Brain microvascular endothelial cell (primary cell): ENCODE results near the gene ROCK2.
A peak's percentile ranks its signal among the peaks of the same experiment; 100 is the strongest.

Experiments used
- DNase-seq: peaks from one replicate; pipeline ENCODE4 v3.0.0-alpha.2; 2020
- H3K27ac ChIP-seq: fragments of 250-450 bp; sonication (Bioruptor Pico); 2 replicates; pipeline ENCODE4 v1.5.1; 2020; ENCODE audit warnings: mild to moderate bottlenecking, moderate library complexity
- H3K27me3 ChIP-seq: fragments of 250-450 bp; sonication (Bioruptor Pico); replicated peaks from 2 replicates; pipeline ENCODE4 v1.5.1; 2020; ENCODE audit warnings: mild to moderate bottlenecking
- H3K36me3 ChIP-seq: fragments of 250-450 bp; sonication (Bioruptor Pico); replicated peaks from 2 replicates; pipeline ENCODE4 v1.5.1; 2020; ENCODE audit warnings: mild to moderate bottlenecking
- H3K4me3 ChIP-seq: 2 replicates; pipeline ENCODE4 v1.5.1; 2011; ENCODE audit warnings: low read depth, mild to moderate bottlenecking, control low read depth, low read length, moderate library complexity
- in situ Hi-C: cut with HindIII; loops from 2 replicates; pipeline ENCODE4 v1.10.0; 2017; ENCODE audit warnings: low sequenced_read_pairs, low pct_ligation_motif_present
- TF ChIP-seq, protein P1 (sequence below): IDR thresholded peaks from 2 replicates; pipeline ENCODE4 v1.5.1; 2011; ENCODE audit warnings: low read depth, mild to moderate bottlenecking, moderate library complexity, low read length, control low read depth, inconsistent platforms; ENCODE audit errors: missing control alignments

The ROCK2 gene

DNA sequence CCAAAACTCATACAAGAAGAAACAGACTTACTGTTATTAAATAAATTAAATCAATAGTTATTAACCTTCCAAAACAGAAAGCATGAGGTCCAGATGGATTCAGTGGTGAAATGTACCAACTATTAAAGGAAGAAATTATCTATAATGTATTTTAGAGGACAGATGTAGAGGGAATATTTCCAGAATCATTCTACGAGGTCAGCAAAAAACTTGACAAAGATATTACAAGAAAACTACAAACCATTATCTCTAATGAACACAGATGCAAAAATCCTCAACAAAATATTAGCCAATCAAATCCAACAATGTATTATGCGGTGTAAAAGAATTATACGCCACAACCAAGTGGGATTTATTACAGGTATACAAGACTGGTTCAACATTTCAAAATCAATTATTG, 63.7 kb downstream of the ROCK2 start:
- no peak for DNase-seq
- Histone ChIP-seq H3K36me3 (peaks cover 9% of the 10 kb centered on the region), H3K27ac (no peak overlapping the region), H3K27me3 (no peaks in the 10 kb centered on the region), H3K4me3 (no peak overlapping the region)
- TF ChIP-seq, protein P1, sequence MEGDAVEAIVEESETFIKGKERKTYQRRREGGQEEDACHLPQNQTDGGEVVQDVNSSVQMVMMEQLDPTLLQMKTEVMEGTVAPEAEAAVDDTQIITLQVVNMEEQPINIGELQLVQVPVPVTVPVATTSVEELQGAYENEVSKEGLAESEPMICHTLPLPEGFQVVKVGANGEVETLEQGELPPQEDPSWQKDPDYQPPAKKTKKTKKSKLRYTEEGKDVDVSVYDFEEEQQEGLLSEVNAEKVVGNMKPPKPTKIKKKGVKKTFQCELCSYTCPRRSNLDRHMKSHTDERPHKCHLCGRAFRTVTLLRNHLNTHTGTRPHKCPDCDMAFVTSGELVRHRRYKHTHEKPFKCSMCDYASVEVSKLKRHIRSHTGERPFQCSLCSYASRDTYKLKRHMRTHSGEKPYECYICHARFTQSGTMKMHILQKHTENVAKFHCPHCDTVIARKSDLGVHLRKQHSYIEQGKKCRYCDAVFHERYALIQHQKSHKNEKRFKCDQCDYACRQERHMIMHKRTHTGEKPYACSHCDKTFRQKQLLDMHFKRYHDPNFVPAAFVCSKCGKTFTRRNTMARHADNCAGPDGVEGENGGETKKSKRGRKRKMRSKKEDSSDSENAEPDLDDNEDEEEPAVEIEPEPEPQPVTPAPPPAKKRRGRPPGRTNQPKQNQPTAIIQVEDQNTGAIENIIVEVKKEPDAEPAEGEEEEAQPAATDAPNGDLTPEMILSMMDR: no peak
- in situ Hi-C loops: no loop called here

DNA sequence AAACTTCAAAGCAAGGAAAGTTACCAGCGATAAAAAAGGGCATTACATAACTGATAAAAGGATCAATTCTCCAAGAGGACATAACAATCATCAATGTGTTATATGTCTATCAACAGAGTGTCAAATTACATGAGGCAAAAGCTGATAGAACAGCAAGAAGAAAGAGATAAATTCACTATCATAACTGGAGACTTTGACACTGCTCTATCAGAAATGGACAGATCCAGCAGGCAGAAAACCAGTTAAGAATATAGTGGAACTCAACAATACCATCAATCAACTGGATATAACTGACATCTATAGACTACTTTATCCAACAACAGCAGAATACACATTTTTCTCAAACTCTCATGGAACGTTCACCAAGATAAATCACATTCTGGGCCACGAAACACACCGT, 65.0 kb downstream of the ROCK2 start:
- DNase-seq: no peak
- Histone ChIP-seq H3K27me3 (no peaks in the 10 kb centered on the region), H3K36me3 (no peaks in the 10 kb centered on the region), H3K27ac (no peak overlapping the region), H3K4me3 (no peak overlapping the region)
- TF ChIP-seq, protein P1: no peak
- in situ Hi-C loops: no loop called here

DNA sequence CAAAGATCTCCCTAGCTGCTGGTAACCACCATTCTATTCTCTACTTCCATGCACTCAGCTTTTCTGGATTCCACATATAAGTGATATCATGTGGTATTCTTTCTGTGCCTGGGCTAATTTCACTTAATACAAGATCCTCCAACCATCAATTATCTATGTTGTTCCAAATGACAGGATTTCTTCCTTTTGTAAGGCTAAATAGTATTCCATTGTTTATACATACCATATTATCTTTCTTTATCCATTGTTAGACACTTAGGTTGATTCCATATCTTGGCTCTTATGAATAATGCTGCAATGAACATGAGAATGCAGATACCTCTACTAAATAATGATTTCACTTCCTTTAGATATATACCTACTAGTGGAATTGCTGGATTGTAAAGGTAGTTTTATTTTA, 66.2 kb downstream of the ROCK2 start:
- in situ Hi-C loops: no loop called here
- TF ChIP-seq, protein P1: no peak
- H3K4me3 ChIP-seq: no peak overlapping the region
- H3K27me3 ChIP-seq: no peaks in the 10 kb centered on the region
- DNase-seq: no peak
- no peak overlapping the region for H3K27ac ChIP-seq
- no peaks in the 10 kb centered on the region for H3K36me3 ChIP-seq

DNA sequence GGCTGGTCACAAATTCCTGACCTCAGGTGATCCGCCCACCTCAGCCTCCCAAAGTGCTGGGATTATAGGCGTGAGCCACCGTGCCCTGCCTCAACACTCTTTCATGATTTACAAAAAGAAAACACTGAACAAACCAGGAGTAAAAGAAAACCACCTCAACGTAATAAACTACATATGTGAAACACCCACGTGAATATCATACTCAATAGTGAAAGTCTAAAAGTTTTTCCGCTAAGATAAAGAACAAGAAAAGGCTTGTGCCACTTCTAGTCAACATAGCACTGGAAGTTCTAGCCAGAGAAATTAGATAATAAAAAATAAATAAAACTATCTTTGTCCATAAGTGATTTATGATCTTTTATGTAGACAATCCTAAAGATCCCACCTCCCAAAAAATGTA, 68.5 kb downstream of the ROCK2 start:
- H3K4me3 ChIP-seq: no peak overlapping the region
- no peak for DNase-seq
- H3K36me3 ChIP-seq: no peaks in the 10 kb centered on the region
- H3K27ac ChIP-seq: no peak overlapping the region
- no peaks in the 10 kb centered on the region for H3K27me3 ChIP-seq
- TF ChIP-seq, protein P1: no peak
- in situ Hi-C loops: no loop called here

DNA sequence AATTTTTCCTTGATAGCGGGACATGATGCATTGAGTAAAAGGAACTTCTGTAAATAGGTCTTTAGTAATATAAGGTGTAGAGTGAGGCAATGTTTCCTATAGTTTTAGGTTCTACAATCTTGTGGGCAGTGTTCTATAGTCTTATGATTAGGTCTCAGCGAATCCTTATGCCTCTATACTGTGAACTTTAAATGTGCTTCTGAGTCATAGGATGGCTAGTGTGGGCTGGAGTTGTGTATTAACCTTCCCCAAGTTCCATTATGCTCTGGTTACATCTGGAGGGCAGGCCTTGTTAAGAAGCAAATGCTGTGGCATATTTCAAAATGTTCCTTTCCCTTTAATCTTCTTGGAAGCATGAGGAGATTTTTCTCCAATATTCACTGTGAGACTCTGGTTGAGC, 73.5 kb downstream of the ROCK2 start:
- TF ChIP-seq, protein P1: no peak
- Histone ChIP-seq H3K27me3 (no peaks in the 10 kb centered on the region), H3K27ac (no peak overlapping the region), H3K4me3 (no peak overlapping the region), H3K36me3 (no peaks in the 10 kb centered on the region)
- peak; percentile 45 for DNase-seq
- in situ Hi-C loops: no loop called here

DNA sequence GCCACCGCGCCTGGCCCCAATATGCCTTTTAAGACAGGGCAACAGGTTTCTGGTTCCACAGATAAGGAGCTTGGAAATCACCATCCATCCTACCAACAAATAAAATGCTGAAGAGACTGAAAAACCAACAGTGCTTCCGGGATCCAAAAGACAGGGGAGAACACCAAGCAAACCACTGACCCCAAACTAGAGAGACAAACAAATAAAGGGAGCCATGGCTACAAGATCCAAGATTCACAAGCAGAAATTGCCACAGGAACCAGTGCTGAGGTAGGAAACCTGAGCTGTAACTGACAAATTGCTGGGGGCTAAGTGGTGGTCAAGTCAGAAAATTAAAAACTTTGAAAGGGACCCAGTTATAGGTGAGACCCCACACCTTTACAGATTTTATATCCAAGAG, 76.5 kb downstream of the ROCK2 start:
- Histone ChIP-seq H3K27ac (no peak overlapping the region), H3K4me3 (no peak overlapping the region), H3K36me3 (no peaks in the 10 kb centered on the region), H3K27me3 (no peaks in the 10 kb centered on the region)
- DNase-seq: no peak
- in situ Hi-C loops: no loop called here
- TF ChIP-seq, protein P1: no peak
